Measurements from ENCODE around the gene DOCK9.

DNA sequence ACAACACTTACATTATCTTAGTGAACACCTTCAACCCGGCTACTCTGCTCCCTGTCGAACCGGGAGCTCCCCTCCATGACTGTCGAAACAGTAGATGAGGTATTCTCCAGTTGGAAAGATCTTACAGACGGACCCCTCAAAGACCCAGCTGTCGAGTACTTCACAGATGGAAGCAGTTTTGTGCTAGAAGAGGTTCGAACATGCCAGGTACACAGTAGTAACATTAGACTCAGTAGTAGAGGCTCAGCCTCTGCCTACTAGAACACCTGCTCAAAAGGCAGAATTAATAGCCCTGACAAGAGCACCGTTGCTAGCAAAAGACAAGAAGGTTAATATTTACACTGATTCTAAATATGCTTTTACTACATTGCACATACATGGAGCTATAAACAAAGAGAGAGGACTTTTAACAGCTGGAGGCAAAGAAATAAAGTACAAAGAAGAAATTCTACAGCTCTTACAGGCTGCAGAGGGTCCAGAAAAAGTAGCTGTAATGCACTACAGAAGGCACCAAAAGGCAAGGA lies 211.8 kb downstream of the DOCK9 start:
- TF ChIP-seq, protein P1, sequence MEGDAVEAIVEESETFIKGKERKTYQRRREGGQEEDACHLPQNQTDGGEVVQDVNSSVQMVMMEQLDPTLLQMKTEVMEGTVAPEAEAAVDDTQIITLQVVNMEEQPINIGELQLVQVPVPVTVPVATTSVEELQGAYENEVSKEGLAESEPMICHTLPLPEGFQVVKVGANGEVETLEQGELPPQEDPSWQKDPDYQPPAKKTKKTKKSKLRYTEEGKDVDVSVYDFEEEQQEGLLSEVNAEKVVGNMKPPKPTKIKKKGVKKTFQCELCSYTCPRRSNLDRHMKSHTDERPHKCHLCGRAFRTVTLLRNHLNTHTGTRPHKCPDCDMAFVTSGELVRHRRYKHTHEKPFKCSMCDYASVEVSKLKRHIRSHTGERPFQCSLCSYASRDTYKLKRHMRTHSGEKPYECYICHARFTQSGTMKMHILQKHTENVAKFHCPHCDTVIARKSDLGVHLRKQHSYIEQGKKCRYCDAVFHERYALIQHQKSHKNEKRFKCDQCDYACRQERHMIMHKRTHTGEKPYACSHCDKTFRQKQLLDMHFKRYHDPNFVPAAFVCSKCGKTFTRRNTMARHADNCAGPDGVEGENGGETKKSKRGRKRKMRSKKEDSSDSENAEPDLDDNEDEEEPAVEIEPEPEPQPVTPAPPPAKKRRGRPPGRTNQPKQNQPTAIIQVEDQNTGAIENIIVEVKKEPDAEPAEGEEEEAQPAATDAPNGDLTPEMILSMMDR (IDR thresholded peaks at IDR 0.05) = no peak
- TF ChIP-seq POLR2A (IDR thresholded peaks at IDR 0.05) = no peak

Data from suprapubic skin (tissue), 3 donors.